Posterior cingulate gyrus (tissue), 11 donors: ENCODE measurements around the gene TAF11L13.
A peak's percentile ranks its signal among the peaks of the same experiment; 100 is the strongest.
"Not testable (repeated sequence)": the region's sequence is repeated elsewhere in the genome, so short reads cannot be mapped to it uniquely, and the experiment has no call there.

Source experiments
- DNase-seq, 10 donors: peaks; one replicate each; pipeline versions ENCODE4 v3.0.0 to v3.0.0-alpha.2; 2020 to 2021; ENCODE audit warnings: mixed read lengths in 3 of 10
- intact Hi-C: fragments of 100-400 bp; cut with DNase I; formaldehyde crosslinking; loops from one replicate; pipeline ENCODE4 v1.15.1; 2023

The TAF11L13 gene

GRCh38 chr5:17631788-17632187, at the start of gene TAF11L13:
Gene TAF11L13 (plus strand): TSS chr5:17632088.
- DNase-seq, intact Hi-C loops: not testable (repeated sequence)

GRCh38 chr5:17585658-17586057, 46.2 kb upstream of the TAF11L13 start, which contains the start of gene TAF11L7:
Gene TAF11L7 (minus strand): TSS chr5:17585758.
- DNase-seq, intact Hi-C loops: not testable (repeated sequence)

- intact Hi-C loops, DNase-seq: not testable (repeated sequence)
Observed at GRCh38 chr5:17590860-17591259, 41.0 kb upstream of the TAF11L13 start, which contains the start of gene TAF11L8. Gene TAF11L8 (minus strand): TSS chr5:17590960.

DNA sequence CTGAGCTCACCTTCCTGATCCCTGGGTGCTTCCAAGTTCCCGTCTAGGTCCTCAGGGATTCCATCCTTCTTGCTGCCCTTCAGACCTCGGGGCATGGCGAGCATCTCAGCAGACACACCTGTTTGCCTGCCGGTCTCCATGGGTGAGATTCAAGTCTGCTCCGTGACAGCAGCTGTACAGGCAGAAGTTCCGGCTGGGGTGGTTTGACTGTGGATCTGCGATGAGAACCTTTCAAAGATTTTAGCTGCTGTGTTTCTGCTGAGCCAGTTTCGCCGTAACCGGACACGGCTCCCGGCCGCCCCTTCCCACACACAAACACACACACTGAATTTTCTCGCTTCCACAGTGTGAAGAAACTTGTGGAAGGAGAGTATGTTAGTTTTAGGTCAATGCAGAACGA, 37.6 kb upstream of the TAF11L13 start, which contains the start of gene TAF11L9:
TSS of gene TAF11L9 (minus strand) at position 140 of the 400 bp plus-strand sequence.
- peak in 1 of 10 donors; percentile 84 for DNase-seq
- intact Hi-C loops = not testable (repeated sequence)

DNA sequence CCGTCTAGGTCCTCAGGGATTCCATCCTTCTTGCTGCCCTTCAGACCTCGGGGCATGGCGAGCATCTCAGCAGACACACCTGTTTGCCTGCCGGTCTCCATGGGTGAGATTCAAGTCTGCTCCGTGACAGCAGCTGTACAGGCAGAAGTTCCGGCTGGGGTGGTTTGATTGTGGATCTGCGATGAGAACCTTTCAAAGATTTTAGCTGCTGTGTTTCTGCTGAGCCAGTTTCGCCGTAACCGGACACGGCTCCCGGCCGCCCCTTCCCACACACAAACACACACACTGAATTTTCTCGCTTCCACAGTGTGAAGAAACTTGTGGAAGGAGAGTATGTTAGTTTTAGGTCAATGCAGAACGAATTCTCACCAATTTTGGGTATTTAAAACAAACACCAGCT, 34.2 kb upstream of the TAF11L13 start, which contains the start of gene TAF11L10:
TSS of gene TAF11L10 (minus strand) at position 101 of the 400 bp plus-strand sequence.
- DNase-seq, intact Hi-C loops: not testable (repeated sequence)

DNA sequence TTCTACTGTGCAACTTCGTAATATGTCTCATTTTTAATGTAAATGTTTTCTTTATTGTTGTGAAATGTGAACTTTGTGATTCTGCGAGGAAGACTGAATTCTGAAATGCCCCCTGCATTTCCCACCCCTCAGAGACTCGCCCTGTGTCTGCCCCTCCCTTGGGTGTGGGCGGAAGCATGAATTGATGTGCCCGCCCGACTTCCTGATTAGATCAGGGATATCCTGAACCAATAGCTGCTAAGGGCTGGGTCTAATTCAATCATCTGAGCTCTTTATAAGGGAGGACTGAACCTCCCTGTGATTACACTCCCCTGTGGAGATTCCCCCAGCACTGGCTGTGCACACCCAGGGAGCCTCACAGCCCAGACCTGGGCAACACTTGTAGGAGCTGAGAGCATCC, 28.0 kb upstream of the TAF11L13 start, which contains the start of gene TAF11L11:
TSS of gene TAF11L11 (plus strand) at position 304 of the 400 bp plus-strand sequence.
- DNase-seq, intact Hi-C loops: not testable (repeated sequence)

GRCh38 chr5:17604951-17605350, 26.9 kb upstream of the TAF11L13 start:
- intact Hi-C loops = no loop called here
- DNase-seq = no peak

GRCh38 chr5:17607461-17607860, 24.4 kb upstream of the TAF11L13 start:
- intact Hi-C loops, DNase-seq: not testable (repeated sequence)

- DNase-seq, intact Hi-C loops: not testable (repeated sequence)
Observed at GRCh38 chr5:17610092-17610491, 21.8 kb upstream of the TAF11L13 start, which contains the start of gene TAF11L12. Gene TAF11L12 (plus strand): TSS chr5:17610392.

GRCh38 chr5:17614872-17615605, 16.8 kb upstream of the TAF11L13 start:
- intact Hi-C loops = no loop called here
- peak in 1 of 10 donors; percentile 62 for DNase-seq

- intact Hi-C loops = no loop called here
- DNase-seq = no peak
Observed at GRCh38 chr5:17619354-17619753, 12.5 kb upstream of the TAF11L13 start.

DNA sequence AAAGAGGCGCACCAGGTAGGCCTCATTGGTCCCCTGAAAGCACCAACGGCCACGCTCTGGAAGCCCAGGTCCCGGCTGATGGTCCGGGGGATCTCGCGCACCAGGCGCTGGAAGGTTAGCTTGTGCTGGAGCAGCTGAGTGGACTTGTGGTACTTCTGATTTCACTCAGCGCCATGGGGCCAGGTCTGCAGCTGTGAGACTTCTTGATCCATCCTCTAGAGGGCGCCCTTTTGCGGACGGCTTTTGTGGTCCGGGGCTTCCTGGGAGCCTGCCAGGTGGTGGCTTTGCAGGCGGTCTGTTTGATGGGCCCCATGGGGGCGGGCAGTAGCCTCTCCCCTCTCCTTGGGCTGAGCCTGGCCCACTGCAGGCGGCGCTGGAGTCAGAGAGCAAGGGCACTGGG, 11.3 kb upstream of the TAF11L13 start:
- intact Hi-C loops = no loop called here
- peak in 2 of 10 donors; percentile 55 to 72 for DNase-seq

- intact Hi-C loops = no loop called here
- DNase-seq = peak in 1 of 10 donors; percentile 80
Observed at GRCh38 chr5:17625686-17626085, 6.2 kb upstream of the TAF11L13 start.

DNA sequence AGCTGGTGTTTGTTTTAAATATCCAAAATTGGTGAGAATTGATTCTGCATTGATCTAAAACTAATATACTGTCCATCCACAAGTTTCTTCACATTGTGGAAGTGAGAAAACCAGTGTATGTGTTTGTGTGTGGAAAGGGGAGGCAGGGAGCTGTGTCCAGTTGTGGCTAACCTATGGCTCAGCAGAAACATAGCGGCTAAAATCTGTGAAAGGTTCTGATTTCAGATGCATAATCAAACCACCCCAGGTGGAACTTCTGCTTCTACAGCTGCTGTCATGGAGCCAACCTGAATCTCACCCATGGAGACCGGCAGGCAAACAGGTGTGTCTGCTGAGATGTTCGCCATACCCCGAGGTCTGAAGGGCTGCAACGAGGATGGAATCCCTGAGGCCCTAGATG, 2.3 kb downstream of the TAF11L13 start, which contains the start of gene TAF11L14:
TSS of gene TAF11L14 (plus strand) at position 301 of the 400 bp plus-strand sequence.
- DNase-seq = no peak
- intact Hi-C loops = no loop called here

DNA sequence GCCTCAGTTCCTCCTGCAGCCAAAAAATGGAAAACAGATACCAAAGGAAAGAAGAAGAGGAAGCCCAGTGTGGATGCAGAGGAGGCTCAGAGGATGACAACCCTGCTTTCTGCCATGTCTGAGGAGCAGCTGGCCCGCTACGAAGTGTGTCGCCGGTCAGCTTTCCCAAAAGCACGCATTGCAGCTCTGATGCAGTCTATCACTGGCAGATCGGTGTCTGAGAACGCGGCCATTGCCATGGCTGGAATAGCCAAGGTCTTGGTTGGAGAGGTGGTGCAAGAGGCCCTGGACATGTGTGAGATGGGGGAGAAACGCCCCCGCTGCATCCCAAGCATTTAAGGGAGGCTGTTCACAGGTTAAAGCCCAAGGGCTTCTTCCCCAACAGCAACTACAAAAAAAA, 17.3 kb downstream of the TAF11L13 start:
- DNase-seq = peak in 2 of 10 donors; percentile 50 to 57
- intact Hi-C loops = not testable (repeated sequence)

- peak in 1 of 10 donors; percentile 70 for DNase-seq
- intact Hi-C loops = not testable (repeated sequence)
Observed at GRCh38 chr5:17655201-17655759, 23.4 kb downstream of the TAF11L13 start.

- no peak for DNase-seq
- intact Hi-C loops = no loop called here
Observed at GRCh38 chr5:17655921-17656320, 24.0 kb downstream of the TAF11L13 start.

DNA sequence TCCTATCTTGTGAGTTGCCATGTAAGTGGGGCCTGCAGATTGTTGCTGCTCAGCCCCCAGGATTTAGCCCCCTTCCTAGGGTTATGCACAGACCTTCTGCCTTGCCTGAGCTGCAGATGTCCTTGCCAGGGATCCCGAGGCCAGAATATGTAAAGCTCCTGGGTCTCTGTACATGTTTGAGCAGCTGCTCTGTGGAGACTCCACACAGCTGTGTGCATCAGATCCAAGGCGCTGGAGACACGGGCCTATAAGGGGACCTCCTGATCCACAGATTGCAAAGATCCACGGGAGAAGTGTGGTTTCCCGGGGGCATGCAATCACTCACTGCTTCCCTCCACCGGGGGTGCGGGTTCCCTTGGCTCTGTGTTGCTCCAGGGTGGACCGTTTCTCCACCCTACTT, 31.3 kb downstream of the TAF11L13 start:
- intact Hi-C loops = no loop called here
- peak in 1 of 10 donors; percentile 77 for DNase-seq

DNA sequence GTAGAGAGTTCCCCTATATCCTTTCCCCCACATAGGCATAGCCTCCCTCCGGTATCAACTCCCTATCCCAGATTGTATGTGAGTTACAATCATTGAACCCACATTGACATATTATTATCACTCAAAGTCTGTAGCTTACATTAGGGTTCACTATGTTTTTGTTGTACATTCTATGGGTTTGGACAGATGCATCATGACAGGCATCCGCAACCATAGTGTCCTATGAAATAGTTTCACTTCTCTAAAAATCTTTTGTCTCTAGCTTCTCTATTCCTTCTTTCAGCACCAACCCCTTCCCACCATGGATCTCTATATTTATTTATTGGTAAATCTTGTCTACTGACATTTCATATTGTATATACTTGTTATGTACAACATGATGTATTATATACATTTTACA, 33.9 kb downstream of the TAF11L13 start:
- no peak for DNase-seq
- intact Hi-C loops = no loop called here

- no peak for DNase-seq
- intact Hi-C loops = no loop called here
Observed at GRCh38 chr5:17666726-17667235, 34.9 kb downstream of the TAF11L13 start.

GRCh38 chr5:17670353-17670752, 38.5 kb downstream of the TAF11L13 start:
- peak in 2 of 10 donors; percentile 76 to 84 for DNase-seq
- intact Hi-C loops = no loop called here
